H1 (cell line): ENCODE data around the gene TEAD1. TPM values are rescaled to one million over a fixed set of nuclear protein-coding genes. Genes with fewer than 3 reads are reported as not detected.

ENCODE experiments used
- CTCF ChIA-PET: fragments of 300-600 bp; sonication (Branson Sonifier 250); formaldehyde crosslinking; loops from one replicate; lab custom pipeline; 2021; ENCODE audit not compliant: partially characterized antibody; lab: Charles Lee
- POLR2A ChIA-PET: fragments of 300-600 bp; sonication (Branson Sonifier 250); formaldehyde crosslinking; loops from one replicate; lab custom pipeline; 2021; ENCODE audit warnings: inconsistent platforms; ENCODE audit not compliant: partially characterized antibody; lab: Charles Lee
- DNase-seq, 2 experiments: peaks; one replicate each; pipeline versions ENCODE4 v3.0.0 to v3.0.0-alpha.2; 2010 to 2022; ENCODE audit warnings: low spot score in 2 of 2, low read depth in 1 of 2, mixed read lengths in 1 of 2
- FAIRE-seq: peaks from 2 replicates; lab custom pipeline; 2011; peaks lifted over from hg19 to GRCh38; lab: Jason Lieb, UNC
- H2AFZ ChIP-seq: 2 replicates; pipeline ENCODE4 v1.8.1; 2012; ENCODE audit warnings: low read length, inconsistent platforms
- H2AK5ac ChIP-seq: 2 replicates; pipeline ENCODE4 v1.6.1; 2013; ENCODE audit warnings: low read depth, low read length
- H2BK120ac ChIP-seq: replicated peaks from 2 replicates; pipeline ENCODE3; 2013; ENCODE audit warnings: low read depth, low read length, inconsistent platforms
- H2BK12ac ChIP-seq: 2 replicates; pipeline ENCODE4 v1.6.1; 2013; ENCODE audit warnings: low read depth, low read length
- H2BK15ac ChIP-seq: 2 replicates; pipeline ENCODE4 v1.6.1; 2013; ENCODE audit warnings: low read length
- H2BK20ac ChIP-seq: 2 replicates; pipeline ENCODE4 v1.6.1; 2013; ENCODE audit warnings: low read length
- H2BK5ac ChIP-seq: 2 replicates; pipeline ENCODE4 v1.6.1; 2013; ENCODE audit warnings: low read depth, low read length
- H3K14ac ChIP-seq: 2 replicates; pipeline ENCODE4 v1.6.1; 2013; ENCODE audit warnings: inconsistent platforms; ENCODE audit not compliant: insufficient read length
- H3K18ac ChIP-seq: 2 replicates; pipeline ENCODE4 v1.6.1; 2013; ENCODE audit warnings: low read length; ENCODE audit errors: extremely low read depth
- H3K23ac ChIP-seq: 2 replicates; pipeline ENCODE4 v1.6.1; 2013; ENCODE audit warnings: inconsistent platforms; ENCODE audit not compliant: insufficient read length
- H3K23me2 ChIP-seq: 2 replicates; pipeline ENCODE4 v1.6.1; 2013; ENCODE audit warnings: low read depth, low read length
- H3K27ac ChIP-seq: 2 replicates; pipeline ENCODE4 v1.6.1; 2011; ENCODE audit warnings: low read depth, low read length, inconsistent platforms
- H3K27me3 ChIP-seq, 4 experiments: replicated peaks in 1 of 4; 1 replicate in 1 of 4; 2 replicates in 3 of 4; pipeline versions ENCODE4 v1.6.1 to v1.8.1; 2011 to 2013; ENCODE audit warnings: low read length in 3 of 4, mild to moderate bottlenecking in 3 of 4, inconsistent platforms in 2 of 4, mixed read lengths in 2 of 4, moderate library complexity in 1 of 4; ENCODE audit not compliant: control insufficient read depth in 3 of 4, insufficient read depth in 3 of 4; ENCODE audit errors: extremely low read depth in 1 of 4
- H3K36me3 ChIP-seq, 4 experiments: 2 replicates each; pipeline versions ENCODE4 v1.6.1 to v1.8.1; 2011 to 2013; ENCODE audit warnings: mild to moderate bottlenecking in 4 of 4, low read length in 3 of 4, moderate library complexity in 2 of 4, control low read depth in 1 of 4, inconsistent platforms in 1 of 4; ENCODE audit not compliant: insufficient read depth in 4 of 4, control insufficient read depth in 2 of 4
- H3K4ac ChIP-seq: replicated peaks from 2 replicates; pipeline ENCODE3; 2013; ENCODE audit warnings: low read length, low read depth, mixed read lengths, inconsistent platforms; ENCODE audit not compliant: insufficient read length
- H3K4me1 ChIP-seq, 4 experiments: replicated peaks in 1 of 4; 1 replicate in 1 of 4; 2 replicates in 3 of 4; pipeline versions ENCODE4 v1.6.1 to v1.8.1; 2011 to 2013; ENCODE audit warnings: low read length in 3 of 4, inconsistent platforms in 2 of 4, mixed read lengths in 1 of 4; ENCODE audit not compliant: insufficient read depth in 4 of 4, control insufficient read depth in 3 of 4
- H3K4me2 ChIP-seq, 2 experiments: 2 replicates each; pipeline versions ENCODE4 v1.6.1 to v1.8.1; 2011 to 2013; ENCODE audit warnings: low read depth in 2 of 2, low read length in 2 of 2, control low read depth in 1 of 2, inconsistent platforms in 1 of 2, mild to moderate bottlenecking in 1 of 2; ENCODE audit not compliant: insufficient read depth in 1 of 2
- H3K4me3 ChIP-seq, 4 experiments: fragments of 200-600, 300-600 bp in 1 of 4; sonication (generic), shearing (Covaris generic), sonication (Bioruptor Twin) in 1 of 4; 2 replicates each; pipeline versions ENCODE4 v1.5.1 to v1.8.1; 2011 to 2016; ENCODE audit warnings: low read length in 4 of 4, low read depth in 3 of 4, control low read depth in 2 of 4, inconsistent platforms in 2 of 4, mild to moderate bottlenecking in 2 of 4, mixed read lengths in 1 of 4, moderate library complexity in 1 of 4; ENCODE audit not compliant: insufficient read depth in 2 of 4; ENCODE audit errors: extremely low read depth in 1 of 4
- H3K56ac ChIP-seq: replicated peaks from 2 replicates; pipeline ENCODE3; 2013; ENCODE audit warnings: low read depth, mild to moderate bottlenecking, mixed read lengths, low read length, inconsistent platforms; ENCODE audit not compliant: insufficient read length
- H3K79me1 ChIP-seq: 2 replicates; pipeline ENCODE4 v1.6.1; 2013; ENCODE audit warnings: low read depth, low read length, control low read depth
- H3K79me2 ChIP-seq, 2 experiments: 2 replicates each; pipeline versions ENCODE4 v1.6.1 to v1.8.1; 2012 to 2013; ENCODE audit warnings: low read length in 2 of 2, mild to moderate bottlenecking in 2 of 2, inconsistent platforms in 1 of 2; ENCODE audit not compliant: insufficient read depth in 2 of 2, control insufficient read depth in 1 of 2
- H3K9ac ChIP-seq, 4 experiments: replicated peaks in 1 of 4; 1 replicate in 1 of 4; 2 replicates in 3 of 4; pipeline versions ENCODE4 v1.6.1 to v1.8.1; 2011 to 2013; ENCODE audit warnings: low read depth in 3 of 4, low read length in 3 of 4, control low read depth in 2 of 4, mild to moderate bottlenecking in 2 of 4, moderate library complexity in 2 of 4, inconsistent platforms in 1 of 4; ENCODE audit errors: extremely low read depth in 1 of 4
- H3K9me3 ChIP-seq, 2 experiments: 2 replicates each; pipeline versions ENCODE4 v1.6.1 to v1.8.1; 2012 to 2013; ENCODE audit warnings: mild to moderate bottlenecking in 2 of 2, moderate library complexity in 2 of 2, control low read depth in 1 of 2, inconsistent platforms in 1 of 2, low read depth in 1 of 2, low read length in 1 of 2, mixed read lengths in 1 of 2; ENCODE audit not compliant: insufficient read depth in 2 of 2
- H4K20me1 ChIP-seq, 2 experiments: replicated peaks in 1 of 2; 2 replicates each; pipeline versions ENCODE3 to v1.8.1; 2011 to 2013; ENCODE audit warnings: inconsistent platforms in 2 of 2, low read length in 2 of 2, mild to moderate bottlenecking in 1 of 2; ENCODE audit not compliant: insufficient read depth in 2 of 2, control insufficient read depth in 1 of 2
- H4K5ac ChIP-seq: 2 replicates; pipeline ENCODE4 v1.6.1; 2013; ENCODE audit warnings: low read length, low read depth, mixed read lengths, inconsistent platforms; ENCODE audit not compliant: insufficient read length
- H4K8ac ChIP-seq: 2 replicates; pipeline ENCODE4 v1.8.0; 2013; ENCODE audit warnings: mild to moderate bottlenecking, moderate library complexity, low read length, inconsistent platforms; ENCODE audit not compliant: insufficient read depth; ENCODE audit errors: extremely low read depth
- H4K91ac ChIP-seq: replicated peaks from 2 replicates; pipeline ENCODE3; 2013; ENCODE audit warnings: low read length, mixed read lengths, inconsistent platforms; ENCODE audit not compliant: insufficient read length
- ATF3 ChIP-seq: IDR thresholded peaks from 2 replicates; pipeline ENCODE4 v1.6.1; 2011; ENCODE audit warnings: low read depth, mild to moderate bottlenecking, low read length; ENCODE audit not compliant: insufficient read depth
- BACH1 ChIP-seq: IDR thresholded peaks from 2 replicates; pipeline ENCODE4 v1.6.1; 2012; ENCODE audit warnings: low read length, improper control_type of control experiment
- CBX8 ChIP-seq: fragments of 300-800, 300-1000 bp; sonication (generic); IDR thresholded peaks from 2 replicates; pipeline ENCODE4 v1.7.1; 2016; ENCODE audit warnings: low read depth, low read length, borderline replicate concordance
- CHD1 ChIP-seq: IDR thresholded peaks from 2 replicates; pipeline ENCODE4 v1.6.1; 2012; ENCODE audit warnings: low read depth, low read length, improper control_type of control experiment
- E2F6 ChIP-seq: IDR thresholded peaks from 2 replicates; pipeline ENCODE4 v1.6.1; 2012; ENCODE audit warnings: inconsistent platforms
- EGR1 ChIP-seq: IDR thresholded peaks from 2 replicates; pipeline ENCODE4 v1.6.1; 2011; ENCODE audit warnings: low read depth, low read length, borderline replicate concordance
- FOSL1 ChIP-seq: IDR thresholded peaks from 2 replicates; pipeline ENCODE4 v1.6.1; 2011; ENCODE audit warnings: mild to moderate bottlenecking, low read depth, low read length, moderate library complexity; ENCODE audit not compliant: insufficient read depth
- JUN ChIP-seq: IDR thresholded peaks from 2 replicates; pipeline ENCODE4 v1.6.1; 2011; ENCODE audit warnings: low read depth, mild to moderate bottlenecking, improper control_type of control experiment, low read length
- KDM4A ChIP-seq: IDR thresholded peaks from one replicate; pipeline ENCODE4 v1.7.1; 2012; ENCODE audit warnings: low read depth, mild to moderate bottlenecking, moderate library complexity, low read length, inconsistent platforms; ENCODE audit not compliant: severe bottlenecking
- SIRT6 ChIP-seq: IDR thresholded peaks from one replicate; pipeline ENCODE4 v1.7.1; 2012; ENCODE audit warnings: low read length, inconsistent platforms
- TEAD4 ChIP-seq: IDR thresholded peaks from 2 replicates; pipeline ENCODE4 v1.6.1; 2012; ENCODE audit warnings: low read depth, low read length, inconsistent platforms, mixed read lengths
- WGBS, 2 experiments: shearing (Covaris generic) in 1 of 2; methylation state at CpG; one replicate each; pipeline versions ENCODE4 v1.1.6 to v1.1.7; 2013 to 2015; ENCODE audit warnings: low lambda C conversion rate in 2 of 2, mixed read lengths in 2 of 2, inconsistent platforms in 1 of 2, low coverage in 1 of 2, missing lambda C conversion rate in 1 of 2; ENCODE audit not compliant: insufficient replicate concordance in 2 of 2, insufficient coverage in 1 of 2, insufficient read length in 1 of 2; ENCODE audit errors: extremely low coverage in 1 of 2, missing lambda C conversion rate in 1 of 2; 5-methylcytosine and 5-hydroxymethylcytosine counted together
- polyA plus RNA-seq, 7 experiments: library from polyadenylated mRNA; depleted of rRNA in 3 of 7; stranded (reverse) in 5 of 7; unstranded in 2 of 7; fragments of >200 nt in 5 of 7; fragments of 200-250 nt in 2 of 7; gene quantifications; 1 replicate in 5 of 7; 2 replicates in 1 of 7; 4 replicates in 1 of 7; pipeline versions ENCODE4 v1.2.1 to v1.2.3, GENCODE V29; 2011 to 2013; ENCODE audit warnings: missing spikeins in 2 of 7, mixed read lengths in 2 of 7
- total RNA-seq: library from RNA; stranded (reverse); fragmentation: NEBNext Ultra II Directional; extraction: Animal tissue kit (Norgen Biotek cat#: 25700); gene quantifications from 2 replicates; pipeline ENCODE4 v1.2.1, GENCODE V29; 2021

The TEAD1 gene
- total and polyA plus RNA-seq, 2 of the 8 experiments (the other 6 are each of a cell fraction or from before 2014, with no cell fraction given) = 15.6 to 67.4 TPM

- no peak overlapping the region for H2BK20ac ChIP-seq
- H4K91ac ChIP-seq = no peak overlapping the region
- no peak overlapping the region for H2BK5ac ChIP-seq
- H3K23me2 ChIP-seq = peaks cover 3% of the 10 kb centered on the region
- H2BK120ac ChIP-seq = no peak overlapping the region
- FAIRE-seq (no peak), DNase-seq (no peak)
- H3K4me1 ChIP-seq = peaks cover 3 to 23% (median 18%) of the 10 kb centered on the region in 4 experiments
- H3K18ac ChIP-seq = no peak overlapping the region
- H3K9me3 ChIP-seq = no peaks in the 10 kb centered on the region
- no peak overlapping the region for H4K8ac ChIP-seq
- no peak overlapping the region for H3K14ac ChIP-seq
- no peaks in the 10 kb centered on the region for H4K20me1 ChIP-seq
- H3K79me1 ChIP-seq = no peaks in the 10 kb centered on the region; the same call in 1 of the 2 replicates
- H3K27ac ChIP-seq = no peak overlapping the region
- POLR2A ChIA-PET = interaction anchor here (0.9 to 1.2 kb wide), 2 partner anchors 13 to 72 kb away, joined by 3 to 4 read pairs; no protein-coding TSS in a partner anchor
- no peaks in the 10 kb centered on the region for H3K36me3 ChIP-seq
- no peak overlapping the region for H3K4me2 ChIP-seq
- H2BK15ac ChIP-seq = no peak overlapping the region
- CTCF ChIA-PET = interaction anchor here (0.9 to 1.2 kb wide), 2 partner anchors 8 to 21 kb away, joined by 3 to 5 read pairs; no protein-coding TSS in a partner anchor
- no peak overlapping the region for H3K4ac ChIP-seq
- 76% methylated on average over 2 of the region's 2 CpGs; no CpG with 5 or more reads in 1 of the 2 experiments for WGBS, 2 experiments
- no peak overlapping the region for H2AK5ac ChIP-seq
- no peak overlapping the region for H2BK12ac ChIP-seq
- H3K56ac ChIP-seq = no peak overlapping the region
- H3K79me2 ChIP-seq = peaks cover 0 to 42% of the 10 kb centered on the region in 2 experiments; a peak in 2 of 4 replicates
- H3K4me3 ChIP-seq = no peak overlapping the region
- peak overlapping the region; percentile 16 for H4K5ac ChIP-seq
- H3K9ac ChIP-seq = no peak overlapping the region
- no peaks in the 10 kb centered on the region for H3K27me3 ChIP-seq
- H2AFZ ChIP-seq = no peak overlapping the region
- H3K23ac ChIP-seq = no peak overlapping the region
- TF ChIP-seq FOSL1 = no peak
- no peak for TF ChIP-seq BACH1
- no peak for TF ChIP-seq CBX8
- TF ChIP-seq EGR1 = no peak
- TF ChIP-seq TEAD4 = no peak
- no peak for TF ChIP-seq SIRT6
- no peak for TF ChIP-seq E2F6
- TF ChIP-seq JUN = no peak
- no peak for TF ChIP-seq CHD1
- no peak for TF ChIP-seq ATF3
- no peak for TF ChIP-seq KDM4A
These were observed 186.6 kb downstream of the TEAD1 start for GRCh38 chr11:12860827-12861226.
